Neural progenitor cell (in vitro differentiated cells): ENCODE data around the gene CPNE4. TPM values are rescaled to one million over a fixed set of nuclear protein-coding genes. Genes with fewer than 3 reads are reported as not detected.
A peak's percentile ranks its signal among the peaks of the same experiment; 100 is the strongest.

Experiments used
- DNase-seq: peaks from one replicate; pipeline ENCODE4 v3.0.0-alpha.2; 2016; ENCODE audit warnings: low spot score
- H2AFZ ChIP-seq: fragments of 200-600 bp; sonication (generic); replicated peaks from 2 replicates; pipeline ENCODE4 v1.6.1; 2016; ENCODE audit warnings: antibody characterized with exemption
- H3F3A ChIP-seq: fragments of 200-600 bp; sonication (generic); 2 replicates; pipeline ENCODE4 v1.6.1; 2016; ENCODE audit warnings: antibody characterized with exemption, low read depth
- H3K27ac ChIP-seq: fragments of 200-600 bp; sonication (generic); 2 replicates; pipeline ENCODE4 v1.5.1; 2016; ENCODE audit warnings: mild to moderate bottlenecking
- H3K27me3 ChIP-seq: fragments of 200-600 bp; sonication (generic); 2 replicates; pipeline ENCODE4 v1.6.1; 2016; ENCODE audit warnings: mild to moderate bottlenecking, moderate library complexity
- H3K36me3 ChIP-seq: fragments of 200-600 bp; sonication (generic); 2 replicates; pipeline ENCODE4 v1.5.1; 2016
- H3K4me1 ChIP-seq: fragments of 200-600 bp; sonication (generic); 2 replicates; pipeline ENCODE4 v1.6.1; 2016; ENCODE audit warnings: mixed run types
- H3K4me2 ChIP-seq: fragments of 200-600 bp; sonication (generic); 2 replicates; pipeline ENCODE4 v1.6.1; 2016
- H3K4me3 ChIP-seq: fragments of 200-600 bp; sonication (generic); 2 replicates; pipeline ENCODE4 v1.5.1; 2016
- H3K79me2 ChIP-seq: fragments of 200-600 bp; sonication (generic); 2 replicates; pipeline ENCODE4 v1.6.1; 2016; ENCODE audit warnings: low read depth
- H3K9ac ChIP-seq: fragments of 200-600 bp; sonication (generic); 2 replicates; pipeline ENCODE4 v1.6.1; 2016
- H3K9me3 ChIP-seq: fragments of 200-600 bp; sonication (generic); 2 replicates; pipeline ENCODE4 v1.5.1; 2016; ENCODE audit warnings: low read depth
- H4K20me1 ChIP-seq: fragments of 200-600 bp; sonication (generic); 2 replicates; pipeline ENCODE4 v1.6.1; 2016; ENCODE audit warnings: low read depth
- H3K27ac Mint-ChIP-seq: 3 replicates; pipeline ENCODE4 v1.8.0; 2021; ENCODE audit warnings: mixed read lengths
- H3K27me3 Mint-ChIP-seq: 2 replicates; pipeline ENCODE4 v1.8.0; 2022; ENCODE audit warnings: low read depth, mild to moderate bottlenecking, inconsistent platforms, moderate library complexity, mixed read lengths; ENCODE audit not compliant: insufficient read depth
- H3K36me3 Mint-ChIP-seq: 3 replicates; pipeline ENCODE4 v1.8.0; 2021; ENCODE audit warnings: mixed read lengths
- H3K4me1 Mint-ChIP-seq: 3 replicates; pipeline ENCODE4 v1.8.0; 2021; ENCODE audit warnings: mixed read lengths
- H3K4me3 Mint-ChIP-seq: 3 replicates; pipeline ENCODE4 v1.8.0; 2021; ENCODE audit warnings: mild to moderate bottlenecking, moderate library complexity, mixed read lengths
- H3K9me3 Mint-ChIP-seq: 3 replicates; pipeline ENCODE4 v1.8.0; 2020; ENCODE audit warnings: mixed read lengths
- CTCF ChIP-seq: fragments of 200-600 bp; sonication (generic); IDR thresholded peaks from 2 replicates; pipeline ENCODE4 v1.5.1; 2017; ENCODE audit warnings: antibody characterized with exemption, mild to moderate bottlenecking
- EZH2 ChIP-seq: fragments of 200-600 bp; sonication (generic); IDR thresholded peaks from 2 replicates; pipeline ENCODE4 v1.6.1; 2017; ENCODE audit warnings: antibody characterized with exemption, mild to moderate bottlenecking, moderate library complexity
- EZH2phosphoT487 ChIP-seq: fragments of 200-600 bp; sonication (generic); IDR thresholded peaks from 2 replicates; pipeline ENCODE4 v1.6.1; 2017; ENCODE audit warnings: antibody characterized with exemption
- total RNA-seq: library from RNA; depleted of rRNA; stranded (reverse); fragments of >200 nt; gene quantifications from 2 replicates; pipeline ENCODE4 v1.2.3, GENCODE V29; 2015; ENCODE audit warnings: low replicate concordance

The CPNE4 gene
- total RNA-seq, 1 donor from 2014 or later, result not detected

- H3K27me3 ChIP-seq, result no peaks in the 10 kb centered on the region
- H3K27ac Mint-ChIP-seq, result no peak overlapping the region
Measured at GRCh38 chr3:131532645-131533044, 502.2 kb downstream of the CPNE4 start.

GRCh38 chr3:131530843-131531242 is 504.0 kb downstream of the CPNE4 start:
- Histone ChIP-seq H4K20me1 (no peaks in the 10 kb centered on the region), H3K4me3 (no peak overlapping the region), H2AFZ (no peak overlapping the region), H3K79me2 (no peaks in the 10 kb centered on the region), H3K27ac (no peak overlapping the region), H3F3A (no peaks in the 10 kb centered on the region), H3K4me1 (no peaks in the 10 kb centered on the region), H3K36me3 (no peaks in the 10 kb centered on the region), H3K4me2 (no peak overlapping the region), H3K27me3 (no peaks in the 10 kb centered on the region), H3K9ac (no peak overlapping the region), H3K9me3 (no peaks in the 10 kb centered on the region)
- Mint-ChIP-seq H3K4me1 (peaks cover 28% of the 10 kb centered on the region), H3K4me3 (no peak overlapping the region), H3K27me3 (no peaks in the 10 kb centered on the region), H3K9me3 (peaks cover 2% of the 10 kb centered on the region), H3K27ac (no peak overlapping the region), H3K36me3 (no peaks in the 10 kb centered on the region)
- TF ChIP-seq EZH2, result no peak
- no peak for TF ChIP-seq CTCF
- no peak for TF ChIP-seq EZH2phosphoT487
- no peak for DNase-seq

More at GRCh38 chr3:131532645-131533044, 502.2 kb downstream of the CPNE4 start:
- Histone ChIP-seq H3K79me2 (no peaks in the 10 kb centered on the region), H3K4me2 (no peak overlapping the region), H3K4me3 (no peak overlapping the region), H3K9ac (no peak overlapping the region), H3K27ac (no peak overlapping the region), H3F3A (no peaks in the 10 kb centered on the region), H2AFZ (no peak overlapping the region), H3K9me3 (no peaks in the 10 kb centered on the region), H3K4me1 (no peaks in the 10 kb centered on the region), H4K20me1 (no peaks in the 10 kb centered on the region), H3K36me3 (no peaks in the 10 kb centered on the region)
- Mint-ChIP-seq H3K36me3 (no peaks in the 10 kb centered on the region), H3K9me3 (peaks cover 2% of the 10 kb centered on the region), H3K27me3 (no peaks in the 10 kb centered on the region), H3K4me3 (no peak overlapping the region), H3K4me1 (peaks cover 28% of the 10 kb centered on the region)
- DNase-seq, result no peak
- no peak for TF ChIP-seq CTCF
- no peak for TF ChIP-seq EZH2phosphoT487
- TF ChIP-seq EZH2, result no peak

- no peak overlapping the region for H3K4me3 Mint-ChIP-seq
- Histone ChIP-seq H2AFZ (no peak overlapping the region), H3K79me2 (no peaks in the 10 kb centered on the region), H3K4me1 (no peaks in the 10 kb centered on the region), H3K9ac (no peak overlapping the region), H3K4me2 (no peak overlapping the region), H4K20me1 (no peaks in the 10 kb centered on the region), H3K27ac (no peak overlapping the region), H3K27me3 (no peaks in the 10 kb centered on the region), H3F3A (no peaks in the 10 kb centered on the region), H3K9me3 (no peaks in the 10 kb centered on the region), H3K4me3 (no peak overlapping the region), H3K36me3 (no peaks in the 10 kb centered on the region)
- H3K4me1 Mint-ChIP-seq, result peaks cover 24% of the 10 kb centered on the region
- TF ChIP-seq EZH2, result no peak
- H3K9me3 Mint-ChIP-seq, result peaks cover 2% of the 10 kb centered on the region
- no peak overlapping the region for H3K27ac Mint-ChIP-seq
- DNase-seq, result no peak
- no peaks in the 10 kb centered on the region for H3K36me3 Mint-ChIP-seq
- H3K27me3 Mint-ChIP-seq, result no peaks in the 10 kb centered on the region
Measured at GRCh38 chr3:131530388-131530787, 504.4 kb downstream of the CPNE4 start.

- Histone ChIP-seq H3K4me3 (no peak overlapping the region), H3K4me2 (no peak overlapping the region), H3K9me3 (no peaks in the 10 kb centered on the region), H3K79me2 (no peaks in the 10 kb centered on the region), H4K20me1 (no peaks in the 10 kb centered on the region), H3K27ac (no peak overlapping the region), H3K27me3 (no peaks in the 10 kb centered on the region), H3K9ac (no peak overlapping the region), H3K36me3 (no peaks in the 10 kb centered on the region), H3K4me1 (no peaks in the 10 kb centered on the region), H3F3A (no peaks in the 10 kb centered on the region), H2AFZ (no peak overlapping the region)
- Mint-ChIP-seq H3K4me1 (peaks cover 27% of the 10 kb centered on the region), H3K9me3 (no peaks in the 10 kb centered on the region), H3K27me3 (peaks cover 4% of the 10 kb centered on the region), H3K36me3 (no peaks in the 10 kb centered on the region), H3K4me3 (no peak overlapping the region), H3K27ac (peak overlapping the region; percentile 72)
- peak; percentile 52 for DNase-seq
- TF ChIP-seq EZH2phosphoT487 (no peak), CTCF (peak; percentile 18), EZH2 (no peak)
Measured at GRCh38 chr3:131526801-131527347, 507.9 kb downstream of the CPNE4 start.
